Ovary (tissue), 9 donors: ENCODE data around the gene DSCAM. TPM values are rescaled to one million over a fixed set of nuclear protein-coding genes. Genes with fewer than 3 reads are reported as not detected.

Experiments used
- DNase-seq, 5 donors: peaks; one replicate each; pipeline ENCODE4 v3.0.0-alpha.2; 2019 to 2020
- H3K27ac ChIP-seq, 2 donors: fragments of 200-600 bp; one replicate each; pipeline versions ENCODE4 v1.5.1 to v1.8.0; 2019 to 2022
- H3K27me3 ChIP-seq: fragments of 200-600 bp; one replicate; pipeline ENCODE4 v1.8.0; 2022
- H3K36me3 ChIP-seq: fragments of 200-600 bp; sonication (generic); one replicate; pipeline ENCODE4 v1.5.1; 2019
- H3K4me1 ChIP-seq: one replicate; pipeline ENCODE4 v1.8.1; 2013; ENCODE audit warnings: mild to moderate bottlenecking, moderate library complexity; ENCODE audit not compliant: insufficient read depth
- H3K4me3 ChIP-seq: fragments of 200-600 bp; sonication (generic); one replicate; pipeline ENCODE4 v1.5.1; 2017
- H3K9me3 ChIP-seq, 2 donors: fragments of 200-600 bp in 1 of 2; sonication (generic) in 1 of 2; one replicate each; pipeline versions ENCODE4 v1.5.1 to v1.8.1; 2013 to 2019; ENCODE audit warnings: mild to moderate bottlenecking in 1 of 2, moderate library complexity in 1 of 2
- EP300 ChIP-seq: sonication (generic); formaldehyde crosslinking; IDR thresholded peaks from one replicate; pipeline ENCODE4 v1.6.1; 2017; ENCODE audit warnings: antibody characterized with exemption
- POLR2A ChIP-seq: fragments of 450-650 bp; IDR thresholded peaks from one replicate; pipeline ENCODE4 v1.6.1; 2017; ENCODE audit warnings: antibody characterized with exemption, mild to moderate bottlenecking, moderate library complexity
- WGBS, 3 donors: extraction: QIAGEN DNeasy Blood & Tissue Kit in 1 of 3; methylation state at CpG; one replicate each; pipeline versions ENCODE4 v1.1.5 to v1.1.7; 2013 to 2017; 5-methylcytosine and 5-hydroxymethylcytosine counted together
- intact Hi-C, 4 donors: fragments of 100-400 bp; cut with DNase I; formaldehyde crosslinking; loops; one replicate each; pipeline versions ENCODE4 v1.11.0 to v1.15.1; 2022 to 2023
- polyA plus RNA-seq, 2 donors: library from polyadenylated mRNA; stranded (reverse); fragments of 200-250 nt in 1 of 2; fragments of 350-450 nt in 1 of 2; fragmentation: Illumina TruSeq in 1 of 2; extraction: RNeasy Lipid Tissue Mini Kit (QIAGEN cat#74804) in 1 of 2; gene quantifications; one replicate each; pipeline ENCODE4 v1.2.3, GENCODE V29; 2013 to 2014
- total RNA-seq, 7 donors: library from RNA; depleted of rRNA in 2 of 7; stranded (reverse); fragments of >200 nt in 2 of 7; fragmentation: NEBNext Ultra II Directional in 3 of 7; extraction: Animal tissue kit (Norgen Biotek cat#: 25700) in 3 of 7; gene quantifications; one replicate each; pipeline versions ENCODE4 v1.1.0 to v1.2.4, GENCODE V29; 2016 to 2023
- TF ChIP-seq, protein P1 (sequence below), 3 donors: fragments of 450-650 bp in 2 of 3; fragments of 200-600 bp in 1 of 3; IDR thresholded peaks; one replicate each; pipeline versions ENCODE4 v1.5.1 to v1.8.0; 2016 to 2022; ENCODE audit warnings: antibody characterized with exemption in 3 of 3, mild to moderate bottlenecking in 1 of 3
- donor health status: DM: no; HTN: no; CAD: no; lungs with moderate emphysema.
- donor health status: DM: no; HTN: no; CAD: no.
- donor health status: Bipolar disorder and iron deficiency.
- donor health status: DM: yes; HTN: yes; CAD: no.
- donor health status: DM: no; HTN: no; CAD: no.
- donor health status: DM: yes; HTN: yes; CAD: no.

DSCAM gene
- total and polyA plus RNA-seq, 9 donors: under 0.01 to 0.12 (median 0.04) TPM; not detected in 5

DNA sequence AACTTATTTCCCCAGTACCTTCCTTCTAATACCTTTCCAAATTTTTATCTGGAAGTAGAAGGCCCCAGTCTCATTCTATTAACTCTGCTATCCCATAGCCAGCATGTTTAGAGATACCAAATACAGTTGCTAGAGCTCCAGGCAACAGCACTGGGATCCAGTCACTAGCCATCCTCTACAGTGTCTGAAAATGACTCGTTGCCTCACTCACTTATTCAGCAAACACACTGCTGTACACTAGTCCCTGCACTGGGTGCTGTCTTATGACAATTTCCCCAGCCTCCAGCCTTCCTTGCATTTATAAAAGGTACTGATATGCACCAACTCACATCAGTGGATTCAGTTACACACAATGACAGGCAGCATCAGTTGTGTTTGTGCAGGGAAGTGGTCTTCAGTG lies 179.0 kb downstream of the DSCAM start:
- 71 to 80% (median 80%) methylated on average over 1 of the region's 1 CpG for WGBS, 3 donors
- no peaks in the 10 kb centered on the region for H3K4me1 ChIP-seq

DNA sequence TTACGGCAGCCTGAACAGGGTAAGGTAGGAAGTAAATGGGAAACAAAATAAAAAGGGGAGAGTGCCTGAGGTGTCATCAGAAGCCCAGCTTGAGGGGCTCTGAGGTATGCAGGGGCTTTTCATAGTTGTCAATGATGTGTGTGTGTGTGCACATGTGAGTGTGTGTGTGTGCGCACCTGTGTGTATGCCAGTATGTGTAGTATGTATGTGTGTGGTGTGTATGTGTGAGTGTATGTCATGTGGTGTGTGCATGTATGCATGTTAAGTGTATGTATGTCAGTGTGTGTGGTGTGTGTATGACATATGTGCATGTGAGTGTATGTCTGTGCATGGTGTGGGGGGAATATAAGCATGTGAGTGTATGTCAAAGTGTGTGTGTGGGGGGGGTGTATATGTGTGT lies 184.1 kb downstream of the DSCAM start:
- H3K36me3 ChIP-seq: no peaks in the 10 kb centered on the region
- H3K9me3 ChIP-seq: no peaks in the 10 kb centered on the region
- no peak overlapping the region for H3K4me3 ChIP-seq
- intact Hi-C loops: no loop called here
- no peak for DNase-seq
- H3K4me1 ChIP-seq: no peaks in the 10 kb centered on the region
- H3K27me3 ChIP-seq: no peaks in the 10 kb centered on the region
- WGBS, 3 donors: 89 to 98% (median 90%) methylated on average over 2 of the region's 2 CpGs
- TF ChIP-seq EP300: no peak
- TF ChIP-seq POLR2A: no peak
- TF ChIP-seq, protein P1, sequence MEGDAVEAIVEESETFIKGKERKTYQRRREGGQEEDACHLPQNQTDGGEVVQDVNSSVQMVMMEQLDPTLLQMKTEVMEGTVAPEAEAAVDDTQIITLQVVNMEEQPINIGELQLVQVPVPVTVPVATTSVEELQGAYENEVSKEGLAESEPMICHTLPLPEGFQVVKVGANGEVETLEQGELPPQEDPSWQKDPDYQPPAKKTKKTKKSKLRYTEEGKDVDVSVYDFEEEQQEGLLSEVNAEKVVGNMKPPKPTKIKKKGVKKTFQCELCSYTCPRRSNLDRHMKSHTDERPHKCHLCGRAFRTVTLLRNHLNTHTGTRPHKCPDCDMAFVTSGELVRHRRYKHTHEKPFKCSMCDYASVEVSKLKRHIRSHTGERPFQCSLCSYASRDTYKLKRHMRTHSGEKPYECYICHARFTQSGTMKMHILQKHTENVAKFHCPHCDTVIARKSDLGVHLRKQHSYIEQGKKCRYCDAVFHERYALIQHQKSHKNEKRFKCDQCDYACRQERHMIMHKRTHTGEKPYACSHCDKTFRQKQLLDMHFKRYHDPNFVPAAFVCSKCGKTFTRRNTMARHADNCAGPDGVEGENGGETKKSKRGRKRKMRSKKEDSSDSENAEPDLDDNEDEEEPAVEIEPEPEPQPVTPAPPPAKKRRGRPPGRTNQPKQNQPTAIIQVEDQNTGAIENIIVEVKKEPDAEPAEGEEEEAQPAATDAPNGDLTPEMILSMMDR (IDR thresholded peaks at IDR 0.05): no peak
- H3K27ac ChIP-seq: no peak overlapping the region

More for the DNA sequence above, 179.0 kb downstream of the DSCAM start:
- Histone ChIP-seq H3K27ac (no peak overlapping the region), H3K36me3 (no peaks in the 10 kb centered on the region), H3K9me3 (no peaks in the 10 kb centered on the region), H3K27me3 (no peaks in the 10 kb centered on the region), H3K4me3 (no peak overlapping the region)
- intact Hi-C loops: no loop called here
- DNase-seq: no peak
- TF ChIP-seq, protein P1 (IDR thresholded peaks at IDR 0.05): no peak
- TF ChIP-seq EP300: no peak
- TF ChIP-seq POLR2A: no peak

DNA sequence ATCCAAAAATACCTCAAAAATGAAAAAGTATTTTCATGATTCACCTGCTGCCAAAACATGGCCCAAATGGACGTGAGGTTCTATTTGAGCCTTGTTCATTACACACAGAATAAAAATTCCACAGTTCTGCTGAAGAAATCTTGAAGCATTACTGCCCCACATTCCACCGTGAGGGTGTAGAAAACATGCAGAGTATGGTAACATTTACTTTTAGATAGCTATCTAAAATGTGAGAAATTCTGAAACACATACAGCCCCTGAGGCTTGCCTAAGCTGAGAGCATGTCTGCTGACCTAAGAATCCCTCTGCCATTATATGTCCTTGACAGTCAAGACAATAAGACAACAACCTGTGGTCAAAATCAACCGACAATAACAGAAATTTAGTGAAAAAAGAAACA lies 186.5 kb downstream of the DSCAM start:
- WGBS, 3 donors: 49 to 56% (median 52%) methylated on average over 3 of the region's 3 CpGs
- Histone ChIP-seq H3K4me3 (no peak overlapping the region), H3K27me3 (no peaks in the 10 kb centered on the region), H3K36me3 (no peaks in the 10 kb centered on the region), H3K4me1 (no peaks in the 10 kb centered on the region), H3K9me3 (no peaks in the 10 kb centered on the region), H3K27ac (no peak overlapping the region)
- TF ChIP-seq POLR2A (no peak), EP300 (no peak)
- TF ChIP-seq, protein P1 (IDR thresholded peaks at IDR 0.05): no peak
- no peak for DNase-seq
- intact Hi-C loops: no loop called here

DNA sequence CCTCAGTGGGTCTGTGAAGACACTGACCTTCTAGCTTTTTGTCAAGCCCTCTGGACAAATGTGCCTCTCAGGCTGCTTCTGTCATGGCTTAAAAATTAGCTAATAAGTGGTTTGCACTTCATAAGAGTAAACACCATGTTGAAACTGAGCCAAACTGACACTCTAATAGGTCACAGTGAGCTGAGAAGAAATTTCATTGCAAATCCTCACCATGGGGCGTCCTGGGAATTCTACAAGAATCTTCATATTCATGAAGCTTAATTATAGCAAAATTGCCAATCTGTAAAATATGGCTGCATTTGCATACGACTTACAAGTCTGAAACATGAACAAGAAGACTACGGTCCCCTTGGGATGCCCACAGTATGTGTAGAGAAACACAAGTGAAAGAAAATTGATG lies 188.6 kb downstream of the DSCAM start:
- intact Hi-C loops: no loop called here
- no peak for DNase-seq
- H3K4me1 ChIP-seq: no peaks in the 10 kb centered on the region
- 75 to 85% (median 78%) methylated on average over 3 of the region's 3 CpGs for WGBS, 3 donors
- H3K36me3 ChIP-seq: no peaks in the 10 kb centered on the region
- H3K9me3 ChIP-seq: no peaks in the 10 kb centered on the region
- TF ChIP-seq, protein P1 (IDR thresholded peaks at IDR 0.05): no peak
- TF ChIP-seq EP300: no peak
- TF ChIP-seq POLR2A: no peak
- H3K27me3 ChIP-seq: no peaks in the 10 kb centered on the region
- H3K27ac ChIP-seq: no peak overlapping the region
- H3K4me3 ChIP-seq: no peak overlapping the region

DNA sequence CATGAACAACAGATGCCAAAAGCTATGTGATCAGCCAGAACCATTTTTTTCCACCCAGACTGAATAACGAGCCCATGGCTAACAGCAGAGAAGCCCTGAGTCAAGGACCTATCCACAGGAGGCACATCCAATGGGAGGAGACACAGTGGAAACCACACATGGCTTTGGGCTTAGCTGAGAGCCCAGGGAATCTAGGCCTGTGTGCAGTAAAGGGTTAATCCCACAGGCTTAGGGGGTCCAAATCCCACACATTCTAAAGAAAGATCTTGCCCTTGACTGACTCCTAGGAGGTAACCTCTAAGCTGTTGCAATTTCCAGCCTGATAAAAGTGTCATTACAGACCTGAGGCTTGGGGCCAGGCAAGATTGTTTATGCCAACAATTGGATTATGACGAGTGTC lies 194.5 kb downstream of the DSCAM start:
- WGBS, 3 donors: 10 to 29% (median 17%) methylated on average over 2 of the region's 2 CpGs
- Histone ChIP-seq H3K4me3 (no peak overlapping the region), H3K4me1 (no peaks in the 10 kb centered on the region), H3K27ac (no peak overlapping the region), H3K36me3 (no peaks in the 10 kb centered on the region), H3K27me3 (no peaks in the 10 kb centered on the region), H3K9me3 (no peaks in the 10 kb centered on the region)
- intact Hi-C loops: no loop called here
- TF ChIP-seq POLR2A (no peak), EP300 (no peak)
- TF ChIP-seq, protein P1 (IDR thresholded peaks at IDR 0.05): no peak
- DNase-seq: no peak
